Nephron (organoid): ENCODE data around the gene OR2S2.

Source experiments
- H3K27ac Mint-ChIP-seq, 3 experiments: 2 replicates each; pipeline ENCODE4 v1.8.0; 2020; ENCODE audit warnings: mixed read lengths in 3 of 3, mild to moderate bottlenecking in 2 of 3, moderate library complexity in 1 of 3
- H3K27me3 Mint-ChIP-seq: 2 replicates; pipeline ENCODE4 v1.8.0; 2021; ENCODE audit warnings: low read depth, mild to moderate bottlenecking, moderate library complexity, mixed read lengths
- H3K36me3 Mint-ChIP-seq: 2 replicates; pipeline ENCODE4 v1.8.0; 2020; ENCODE audit warnings: low read depth, mixed read lengths
- H3K4me1 Mint-ChIP-seq: 2 replicates; pipeline ENCODE4 v1.8.0; 2020; ENCODE audit warnings: mixed read lengths
- H3K4me3 Mint-ChIP-seq, 3 experiments: 2 replicates each; pipeline ENCODE4 v1.8.0; 2020; ENCODE audit warnings: mild to moderate bottlenecking in 3 of 3, mixed read lengths in 3 of 3, moderate library complexity in 2 of 3
- H3K9me3 Mint-ChIP-seq: 2 replicates; pipeline ENCODE4 v1.8.0; 2020; ENCODE audit warnings: mixed read lengths
- CTCF ChIP-seq, 3 experiments: fragments of 200-600 bp; sonication (generic); IDR thresholded peaks; one replicate each; pipeline ENCODE4 v1.5.0; 2021; ENCODE audit warnings: antibody characterized with exemption in 3 of 3; ENCODE audit not compliant: unreplicated experiment in 3 of 3

The OR2S2 gene

GRCh38 chr9:35956651-35957050 lies 1.3 kb downstream of the OR2S2 start:
- Mint-ChIP-seq H3K9me3 (no peaks in the 10 kb centered on the region), H3K27me3 (peaks cover 10% of the 10 kb centered on the region), H3K27ac (no peak overlapping the region), H3K4me3 (no peak overlapping the region), H3K4me1 (peaks cover 21% of the 10 kb centered on the region), H3K36me3 (no peaks in the 10 kb centered on the region)
- TF ChIP-seq CTCF (IDR thresholded peaks at IDR 0.05; ENCODE audit: unreplicated experiment in 3 of 3) = no peak

DNA sequence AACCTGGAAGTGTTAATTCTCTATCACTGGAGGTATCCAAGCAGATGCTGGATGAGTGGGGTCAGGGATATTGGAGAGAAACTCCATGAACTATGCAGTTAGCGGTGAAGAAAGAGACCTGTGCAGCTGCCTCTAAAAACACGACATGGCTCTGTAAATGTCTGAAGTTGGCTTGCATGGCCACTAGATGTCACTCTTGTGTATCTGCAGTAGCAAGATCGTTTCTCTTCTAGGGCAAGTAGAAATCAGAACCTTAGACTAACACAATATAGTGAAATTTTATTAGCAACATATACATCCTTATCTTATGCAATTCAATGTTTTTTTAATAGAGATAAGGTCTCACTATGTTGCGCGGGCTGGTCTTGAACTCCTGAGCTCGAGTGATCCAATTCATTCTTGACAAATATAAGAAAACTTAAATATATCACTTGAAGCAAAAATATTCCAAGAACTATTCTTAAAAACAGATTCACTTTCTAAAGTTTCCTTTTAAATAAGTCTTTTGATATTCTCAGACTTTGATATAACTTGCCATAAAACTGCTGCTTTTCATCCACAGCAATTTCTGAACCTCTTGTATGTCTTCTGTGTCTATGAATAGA lies 2.9 kb downstream of the OR2S2 start:
- peak; percentile 88 to 90 (median 89) for TF ChIP-seq CTCF (IDR thresholded peaks at IDR 0.05; ENCODE audit: unreplicated experiment in 3 of 3)
- peaks cover 10% of the 10 kb centered on the region for H3K27me3 Mint-ChIP-seq
- no peak overlapping the region for H3K4me3 Mint-ChIP-seq
- H3K27ac Mint-ChIP-seq = no peak overlapping the region
- H3K36me3 Mint-ChIP-seq = no peaks in the 10 kb centered on the region
- peaks cover 12% of the 10 kb centered on the region for H3K4me1 Mint-ChIP-seq
- no peaks in the 10 kb centered on the region for H3K9me3 Mint-ChIP-seq

DNA sequence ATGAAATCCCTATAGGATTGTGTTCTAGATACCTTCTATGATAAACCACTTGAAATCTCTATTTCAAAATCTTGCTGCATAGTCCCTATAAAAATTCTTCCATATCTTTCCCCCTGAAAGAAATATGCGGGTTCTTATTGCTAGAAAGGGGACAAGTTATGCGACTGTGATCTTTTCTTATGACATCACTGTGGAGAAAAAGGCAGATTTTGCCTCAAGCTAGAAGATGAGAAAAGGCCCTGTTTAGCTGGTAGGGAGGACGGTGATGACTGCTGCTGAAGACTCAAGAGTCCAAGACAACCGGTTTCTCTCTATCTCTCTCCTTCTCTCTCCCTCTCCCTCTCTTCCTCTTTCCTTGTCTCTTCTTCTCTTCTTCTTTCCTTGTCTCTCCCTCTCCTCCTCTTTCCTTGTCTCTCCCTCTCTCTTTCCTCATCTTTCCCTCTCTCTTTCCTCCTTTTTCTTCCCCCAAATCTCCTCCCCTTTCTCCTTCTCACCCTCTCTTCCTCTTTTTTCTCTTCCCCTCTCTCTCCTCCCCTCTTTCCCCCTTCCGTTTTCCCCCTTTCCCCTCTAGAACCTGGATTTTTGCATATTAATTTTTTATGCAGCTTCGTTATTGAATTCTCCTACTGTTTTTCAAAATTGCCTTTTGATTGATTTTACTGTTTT lies 5.3 kb downstream of the OR2S2 start:
- H3K4me1 Mint-ChIP-seq = peaks cover 10% of the 10 kb centered on the region
- H3K9me3 Mint-ChIP-seq = no peaks in the 10 kb centered on the region
- no peak overlapping the region for H3K27ac Mint-ChIP-seq
- H3K4me3 Mint-ChIP-seq = no peak overlapping the region
- H3K36me3 Mint-ChIP-seq = no peaks in the 10 kb centered on the region
- peaks cover 18% of the 10 kb centered on the region for H3K27me3 Mint-ChIP-seq
- no peak for TF ChIP-seq CTCF (IDR thresholded peaks at IDR 0.05; ENCODE audit: unreplicated experiment in 3 of 3)

DNA sequence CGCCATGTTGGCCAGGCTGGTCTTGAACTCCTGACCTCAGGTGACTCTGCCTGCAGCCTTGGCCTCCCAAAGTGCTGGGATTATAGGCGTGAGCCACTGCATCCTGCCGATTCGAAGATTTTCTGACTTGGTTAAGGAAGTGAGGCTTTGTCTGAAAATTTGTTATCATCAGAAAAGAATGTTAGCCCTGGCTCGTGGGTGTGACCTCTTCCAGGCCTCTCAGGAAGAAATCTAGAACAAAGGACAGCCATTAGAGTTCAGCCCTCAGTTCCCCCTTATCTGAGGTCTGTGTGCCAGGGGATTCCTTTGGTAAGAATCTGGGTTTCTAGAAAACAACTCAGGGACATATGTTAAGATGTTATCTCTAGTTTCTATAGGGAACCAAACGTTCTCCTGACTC lies 6.2 kb downstream of the OR2S2 start:
- H3K9me3 Mint-ChIP-seq = no peaks in the 10 kb centered on the region
- no peaks in the 10 kb centered on the region for H3K36me3 Mint-ChIP-seq
- no peak for TF ChIP-seq CTCF (IDR thresholded peaks at IDR 0.05; ENCODE audit: unreplicated experiment in 3 of 3)
- peaks cover 10% of the 10 kb centered on the region for H3K4me1 Mint-ChIP-seq
- H3K4me3 Mint-ChIP-seq = no peak overlapping the region
- H3K27me3 Mint-ChIP-seq = peaks cover 18% of the 10 kb centered on the region
- H3K27ac Mint-ChIP-seq = no peak overlapping the region

DNA sequence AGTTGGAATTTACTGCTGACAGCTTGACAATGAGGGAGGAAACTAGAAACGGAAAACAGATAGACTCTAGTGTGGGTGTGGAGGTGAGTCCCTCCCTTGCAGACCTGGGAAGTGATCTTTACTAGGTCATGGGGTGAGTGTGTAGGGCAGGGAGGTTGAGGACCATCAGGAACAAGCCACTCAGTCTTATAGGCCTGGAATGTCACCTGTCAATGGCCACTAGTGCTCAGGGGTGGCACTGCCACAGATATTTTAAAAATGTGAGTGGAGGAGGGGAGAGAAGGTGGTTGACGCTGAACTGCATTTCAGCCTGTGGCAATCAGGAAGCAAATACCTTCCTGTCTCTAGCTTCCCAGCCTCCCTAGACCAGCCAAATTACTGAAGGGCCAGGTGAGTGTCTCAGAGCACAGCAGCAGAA lies 9.0 kb downstream of the OR2S2 start:
- Mint-ChIP-seq H3K36me3 (no peaks in the 10 kb centered on the region), H3K4me3 (no peak overlapping the region), H3K4me1 (peaks cover 17% of the 10 kb centered on the region), H3K27ac (peak overlapping the region in 2 of 3 experiments; percentile 14 to 40), H3K27me3 (peaks cover 24% of the 10 kb centered on the region), H3K9me3 (no peaks in the 10 kb centered on the region)
- no peak for TF ChIP-seq CTCF (IDR thresholded peaks at IDR 0.05; ENCODE audit: unreplicated experiment in 3 of 3)

DNA sequence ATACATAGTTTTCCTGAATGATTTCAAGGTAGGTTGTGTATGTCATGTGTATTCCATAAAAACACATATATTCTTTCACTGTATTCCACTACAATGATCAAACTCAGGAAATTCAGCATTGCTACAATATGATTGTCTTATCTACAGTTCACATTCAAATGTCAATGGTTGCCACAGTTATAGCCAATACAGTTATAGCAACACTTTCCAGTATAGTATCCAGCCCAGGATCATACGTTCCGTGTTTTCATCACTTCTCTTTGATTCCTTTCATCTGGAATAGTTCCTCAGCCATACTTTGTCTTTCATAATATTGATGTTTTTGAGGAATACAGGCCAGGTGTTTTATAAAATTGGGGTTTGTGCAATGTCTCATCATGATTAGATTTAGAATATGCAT lies 9.5 kb downstream of the OR2S2 start:
- H3K4me3 Mint-ChIP-seq = no peak overlapping the region

More for the DNA sequence above, 9.5 kb downstream of the OR2S2 start:
- no peak for TF ChIP-seq CTCF (IDR thresholded peaks at IDR 0.05; ENCODE audit: unreplicated experiment in 3 of 3)
- Mint-ChIP-seq H3K9me3 (no peaks in the 10 kb centered on the region), H3K27ac (peak overlapping the region in 2 of 3 experiments; percentile 14 to 40), H3K27me3 (peaks cover 29% of the 10 kb centered on the region), H3K36me3 (no peaks in the 10 kb centered on the region), H3K4me1 (peaks cover 17% of the 10 kb centered on the region)
